ENCODE data around the gene C1orf216. TPM values are rescaled to one million over a fixed set of nuclear protein-coding genes. Genes with fewer than 3 reads are reported as not detected.

The C1orf216 gene
- polyA plus RNA-seq, 1 experiment: 19.2 TPM

DNA sequence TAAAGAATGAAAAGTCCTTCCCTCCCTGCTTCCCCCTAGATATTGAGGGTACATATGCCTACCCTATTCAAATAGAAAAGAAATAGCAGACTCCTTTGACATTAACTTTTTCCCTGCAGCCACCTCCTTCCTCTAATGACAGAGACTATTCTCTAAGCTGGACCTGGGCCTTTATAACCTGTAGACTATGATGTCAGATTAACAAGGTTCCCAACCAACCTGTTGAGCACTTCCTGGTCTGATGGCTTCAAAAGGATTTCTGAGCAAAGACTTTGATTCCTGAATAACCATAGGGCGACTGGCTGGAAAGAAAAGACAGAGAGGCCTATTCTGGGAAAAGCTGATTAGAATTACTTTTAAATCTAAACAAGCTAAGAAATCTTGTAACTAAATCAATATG is 18.4 kb upstream of the C1orf216 start:
- ChIA-PET POLR2A (no interaction called here), CTCF (interaction anchor here (0.8 to 3.9 kb wide), 4 partner anchors 10 to 173 kb away, joined by 4 to 67 read pairs (median 8); no protein-coding TSS in a partner anchor)
- no peak for DNase-seq (ENCODE audit: low read depth, low spot score)
- Histone ChIP-seq H3K27ac (ENCODE audit: low read depth, low read length) (no peak overlapping the region), H3K27me3 (ENCODE audit: control insufficient read depth, insufficient read depth, low read length) (no peaks in the 10 kb centered on the region), H3K4me3 (ENCODE audit: low read depth, low read length) (no peak overlapping the region), H3K9me3 (ENCODE audit: control insufficient read depth, insufficient read depth, low read length) (no peaks in the 10 kb centered on the region)
- TF ChIP-seq, protein P1, sequence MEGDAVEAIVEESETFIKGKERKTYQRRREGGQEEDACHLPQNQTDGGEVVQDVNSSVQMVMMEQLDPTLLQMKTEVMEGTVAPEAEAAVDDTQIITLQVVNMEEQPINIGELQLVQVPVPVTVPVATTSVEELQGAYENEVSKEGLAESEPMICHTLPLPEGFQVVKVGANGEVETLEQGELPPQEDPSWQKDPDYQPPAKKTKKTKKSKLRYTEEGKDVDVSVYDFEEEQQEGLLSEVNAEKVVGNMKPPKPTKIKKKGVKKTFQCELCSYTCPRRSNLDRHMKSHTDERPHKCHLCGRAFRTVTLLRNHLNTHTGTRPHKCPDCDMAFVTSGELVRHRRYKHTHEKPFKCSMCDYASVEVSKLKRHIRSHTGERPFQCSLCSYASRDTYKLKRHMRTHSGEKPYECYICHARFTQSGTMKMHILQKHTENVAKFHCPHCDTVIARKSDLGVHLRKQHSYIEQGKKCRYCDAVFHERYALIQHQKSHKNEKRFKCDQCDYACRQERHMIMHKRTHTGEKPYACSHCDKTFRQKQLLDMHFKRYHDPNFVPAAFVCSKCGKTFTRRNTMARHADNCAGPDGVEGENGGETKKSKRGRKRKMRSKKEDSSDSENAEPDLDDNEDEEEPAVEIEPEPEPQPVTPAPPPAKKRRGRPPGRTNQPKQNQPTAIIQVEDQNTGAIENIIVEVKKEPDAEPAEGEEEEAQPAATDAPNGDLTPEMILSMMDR (IDR thresholded peaks at IDR 0.05; ENCODE audit: low read depth, low read length): no peak

DNA sequence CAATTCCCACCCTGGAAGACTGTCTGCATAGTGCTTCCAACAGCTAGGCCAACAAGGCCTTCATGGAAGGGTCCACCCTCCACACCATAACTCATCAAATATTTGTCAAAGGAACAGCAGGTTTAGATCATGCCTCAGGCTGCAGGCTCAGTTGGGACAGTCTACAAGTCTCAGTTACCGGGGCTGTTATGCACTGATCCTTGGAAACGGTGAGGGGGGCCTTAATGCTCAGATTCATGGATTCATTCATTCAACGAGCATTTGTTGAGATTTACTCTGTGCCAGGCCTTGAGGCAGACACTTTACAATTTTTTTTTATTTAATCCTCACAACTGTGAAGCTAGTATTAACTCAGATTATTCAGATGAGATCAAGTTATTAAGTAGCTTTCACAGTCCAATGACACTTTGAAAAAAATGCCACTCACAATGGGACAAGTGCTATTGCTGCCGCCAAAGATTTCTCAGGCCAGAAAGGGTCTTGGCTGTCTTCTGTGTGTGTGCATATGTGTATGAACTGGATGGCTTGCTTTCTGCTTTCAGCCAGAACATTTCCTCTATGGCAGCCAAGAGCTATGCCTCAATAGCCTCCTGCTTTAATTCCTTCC is 8.9 kb upstream of the C1orf216 start:
- H3K4me3 ChIP-seq (ENCODE audit: low read depth, low read length): no peak overlapping the region
- DNase-seq (ENCODE audit: low read depth, low spot score): no peak
- ChIA-PET POLR2A (interaction anchor here (1.0 kb wide), 1 partner anchor 534 kb away, joined by 3 read pairs; the partner anchor contains the start of gene SFPQ), CTCF (interaction anchor here (0.6 to 9.8 kb wide), 57 partner anchors 9 to 529 kb away, joined by 3 to 248 read pairs (median 4); partner anchors contain the start of genes C1orf216, CLSPN, KIAA0319L and NCDN)
- TF ChIP-seq, protein P1 (IDR thresholded peaks at IDR 0.05; ENCODE audit: low read depth, low read length): no peak
- no peak overlapping the region for H3K27ac ChIP-seq (ENCODE audit: low read depth, low read length)
- no peaks in the 10 kb centered on the region for H3K27me3 ChIP-seq (ENCODE audit: control insufficient read depth, insufficient read depth, low read length)
- H3K9me3 ChIP-seq (ENCODE audit: control insufficient read depth, insufficient read depth, low read length): no peaks in the 10 kb centered on the region

DNA sequence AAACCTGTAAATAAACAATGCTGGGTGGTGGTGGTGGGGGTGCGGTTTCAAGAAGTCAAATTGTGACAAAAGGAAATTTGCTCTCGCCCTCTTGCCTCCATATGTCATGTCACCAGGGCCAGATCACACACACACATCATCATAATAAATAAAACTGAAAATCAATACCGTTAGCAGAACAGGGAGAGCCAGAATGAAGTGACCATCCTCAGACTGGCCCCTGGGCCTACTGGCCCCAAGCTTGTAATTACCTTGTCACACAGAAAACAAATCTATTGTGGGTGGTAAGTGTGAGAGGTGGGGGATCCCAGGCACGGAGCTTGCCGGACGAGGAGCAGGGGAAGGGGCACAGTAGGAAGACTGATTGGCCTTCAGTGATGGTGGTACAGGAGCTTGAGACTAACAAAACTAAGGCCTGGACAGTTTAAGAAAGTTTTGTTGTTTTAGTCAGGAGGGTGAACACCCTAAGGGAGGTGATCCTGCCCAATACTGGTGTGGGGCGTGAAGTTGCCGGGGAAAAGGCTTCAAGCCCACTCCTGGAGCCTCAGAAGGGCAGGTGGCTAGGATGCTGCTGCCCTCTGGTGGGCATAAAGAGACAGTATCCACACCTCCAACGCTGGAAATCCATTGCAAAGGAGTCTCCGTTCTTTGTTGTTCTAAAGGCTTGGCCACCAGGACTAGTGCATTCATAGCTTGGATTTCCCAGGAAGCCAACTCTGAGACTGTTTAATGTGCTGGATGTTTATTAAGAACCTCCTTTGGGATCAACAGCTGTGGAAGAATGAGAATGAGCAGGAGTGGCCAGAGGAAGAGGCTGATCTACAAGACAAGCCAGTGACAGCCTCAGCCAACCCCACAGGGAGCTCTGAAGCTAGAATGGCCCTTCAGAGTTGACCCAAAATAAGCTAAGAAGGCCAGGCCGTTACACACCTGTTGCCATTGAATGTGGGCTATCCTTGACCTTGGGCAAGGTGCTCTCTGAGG is 8.1 kb upstream of the C1orf216 start:
- ChIA-PET POLR2A (interaction anchor here (0.9 to 1.0 kb wide), 2 partner anchors 55 to 534 kb away, joined by 3 to 4 read pairs; partner anchors contain the start of gene SFPQ), CTCF (interaction anchor here (0.5 to 9.8 kb wide), 62 partner anchors 10 to 1858 kb away, joined by 3 to 248 read pairs (median 4); partner anchors contain the start of genes C1orf216, CLSPN, KIAA0319L and NCDN)

DNA sequence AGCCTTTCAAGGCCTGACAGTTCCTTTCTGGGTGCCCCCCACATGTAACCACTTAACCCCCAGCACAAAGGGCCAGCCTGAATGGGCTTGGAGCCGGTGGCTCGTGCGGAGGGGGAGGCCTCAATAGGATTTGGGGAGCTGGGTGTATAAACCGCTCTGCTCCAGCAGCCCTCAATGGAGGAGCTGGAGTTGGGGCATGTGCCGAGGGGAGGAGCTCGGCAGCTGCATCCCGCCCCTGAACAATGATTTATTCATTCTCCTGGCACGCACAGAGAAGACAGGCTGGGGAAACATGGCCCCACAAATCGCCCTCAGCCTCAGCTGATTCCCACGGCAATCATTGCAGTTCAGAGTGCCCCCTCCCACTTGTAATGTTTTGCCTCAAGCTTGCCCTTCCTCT is 6.9 kb upstream of the C1orf216 start:
- DNase-seq (ENCODE audit: low read depth, low spot score): no peak
- TF ChIP-seq, protein P1 (IDR thresholded peaks at IDR 0.05; ENCODE audit: low read depth, low read length): no peak
- no peaks in the 10 kb centered on the region for H3K9me3 ChIP-seq (ENCODE audit: control insufficient read depth, insufficient read depth, low read length)
- H3K27ac ChIP-seq (ENCODE audit: low read depth, low read length): no peak overlapping the region
- H3K4me3 ChIP-seq (ENCODE audit: low read depth, low read length): no peak overlapping the region
- POLR2A ChIA-PET: interaction anchor here (0.7 to 0.9 kb wide), 2 partner anchors 37 to 56 kb away, joined by 3 to 4 read pairs; no protein-coding TSS in a partner anchor
- CTCF ChIA-PET: interaction anchor here (0.6 to 9.8 kb wide), 15 partner anchors 10 to 274 kb away, joined by 3 to 248 read pairs (median 29); partner anchors contain the start of genes C1orf216, CLSPN and TFAP2E
- H3K27me3 ChIP-seq (ENCODE audit: control insufficient read depth, insufficient read depth, low read length): no peaks in the 10 kb centered on the region

More for the DNA sequence above, 8.1 kb upstream of the C1orf216 start:
- DNase-seq (ENCODE audit: low read depth, low spot score): peak; percentile 45
- Histone ChIP-seq H3K27me3 (ENCODE audit: control insufficient read depth, insufficient read depth, low read length) (no peaks in the 10 kb centered on the region), H3K4me3 (ENCODE audit: low read depth, low read length) (no peak overlapping the region), H3K9me3 (ENCODE audit: control insufficient read depth, insufficient read depth, low read length) (no peaks in the 10 kb centered on the region), H3K27ac (ENCODE audit: low read depth, low read length) (no peak overlapping the region)
- TF ChIP-seq, protein P1 (IDR thresholded peaks at IDR 0.05; ENCODE audit: low read depth, low read length): peak; percentile 93
